ENCODE data around the gene PPP6C.

The PPP6C gene

DNA sequence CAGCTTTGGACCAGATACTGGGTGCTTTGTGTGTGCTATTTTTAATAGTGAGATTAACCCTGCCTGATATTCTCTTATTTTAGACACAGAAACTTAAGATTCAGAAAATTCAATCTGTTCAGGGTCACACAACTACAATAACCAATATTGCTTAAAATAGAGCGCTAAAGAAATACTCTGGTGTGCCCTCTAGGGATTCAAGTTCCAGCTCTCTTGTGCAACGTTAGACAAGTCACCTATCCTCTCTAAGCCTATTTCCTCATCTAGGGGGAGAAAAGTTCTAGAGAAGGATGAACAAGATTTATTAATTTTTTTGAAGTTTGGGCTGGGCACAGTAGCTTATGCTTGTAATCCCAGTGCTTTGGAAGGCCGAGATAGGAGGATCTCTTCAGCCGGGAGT lies 44.2 kb downstream of the PPP6C start:
- TF ChIP-seq ZBTB7A (IDR thresholded peaks at IDR 0.05; ENCODE audit: low read depth) = no peak

DNA sequence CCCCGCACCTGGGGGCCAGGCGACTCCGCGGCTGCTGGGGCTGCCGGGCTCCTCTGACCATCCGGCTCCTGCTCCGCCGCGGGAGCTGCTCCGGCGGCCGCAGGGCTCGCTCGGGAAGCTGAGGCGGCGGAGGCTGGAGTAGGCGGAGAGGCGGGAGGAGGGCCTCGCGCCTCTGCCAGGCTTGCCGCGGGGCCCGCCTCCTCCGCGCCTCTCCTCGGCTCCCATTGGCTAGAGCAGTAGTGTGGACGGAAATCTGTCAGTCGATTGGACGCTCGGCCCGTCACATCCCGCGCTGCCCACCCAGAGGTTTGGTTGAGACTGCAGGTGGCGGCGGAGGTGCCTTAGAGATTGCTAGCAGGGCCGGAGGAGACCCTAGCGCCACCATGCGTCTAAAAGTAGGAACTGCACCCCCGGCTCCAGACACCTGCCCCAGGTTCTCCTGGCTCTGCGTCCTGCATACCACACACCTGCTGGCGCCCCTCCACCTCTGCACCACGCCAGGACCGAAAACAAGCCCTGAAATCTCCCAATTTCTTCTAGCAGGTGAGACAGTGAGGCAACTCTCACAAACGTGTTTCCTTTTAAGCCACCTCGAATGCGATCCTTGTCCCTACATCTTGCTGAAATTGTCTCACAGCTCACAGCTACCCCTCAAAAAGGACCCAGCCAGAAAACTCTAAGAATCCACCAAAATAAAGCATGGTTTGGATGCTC lies 46.1 kb downstream of the PPP6C start, which contains the start of gene SCAI:
Gene SCAI, minus strand, starts transcription at position 152 of the 714 bp plus-strand sequence. Its CDS starts 91 bp downstream, at position 61.
- TF ChIP-seq, protein P1, sequence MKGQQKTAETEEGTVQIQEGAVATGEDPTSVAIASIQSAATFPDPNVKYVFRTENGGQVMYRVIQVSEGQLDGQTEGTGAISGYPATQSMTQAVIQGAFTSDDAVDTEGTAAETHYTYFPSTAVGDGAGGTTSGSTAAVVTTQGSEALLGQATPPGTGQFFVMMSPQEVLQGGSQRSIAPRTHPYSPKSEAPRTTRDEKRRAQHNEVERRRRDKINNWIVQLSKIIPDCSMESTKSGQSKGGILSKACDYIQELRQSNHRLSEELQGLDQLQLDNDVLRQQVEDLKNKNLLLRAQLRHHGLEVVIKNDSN (IDR thresholded peaks at IDR 0.05) = no peak
- no peak for TF ChIP-seq YY1 (IDR thresholded peaks at IDR 0.05; ENCODE audit: low read depth)
- peak; percentile 89 for TF ChIP-seq RAD21 (IDR thresholded peaks at IDR 0.05; ENCODE audit: low read depth)
- TF ChIP-seq TAF1 (IDR thresholded peaks at IDR 0.05; ENCODE audit: low read depth) = peak; percentile 68
- TF ChIP-seq EP300 (IDR thresholded peaks at IDR 0.05; ENCODE audit: borderline replicate concordance) = no peak
- 0 out of 2 replicates have a peak, but pooled peaks have one; percentile 2 for TF ChIP-seq ZBTB7A (IDR thresholded peaks at IDR 0.05; ENCODE audit: low read depth)
- TF ChIP-seq TCF12 (IDR thresholded peaks at IDR 0.05; ENCODE audit: low read depth) = peak; percentile 35; the same call in 1 of the 2 replicates
- TF ChIP-seq, protein P2, sequence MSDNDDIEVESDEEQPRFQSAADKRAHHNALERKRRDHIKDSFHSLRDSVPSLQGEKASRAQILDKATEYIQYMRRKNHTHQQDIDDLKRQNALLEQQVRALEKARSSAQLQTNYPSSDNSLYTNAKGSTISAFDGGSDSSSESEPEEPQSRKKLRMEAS (IDR thresholded peaks at IDR 0.05) = peak; percentile 82; the same call in 1 of the 2 replicates
- 0 out of 2 replicates have a peak, but pooled peaks have one; percentile 52 for TF ChIP-seq TEAD4 (IDR thresholded peaks at IDR 0.05)
- TF ChIP-seq FOXM1 (IDR thresholded peaks at IDR 0.05; ENCODE audit: borderline replicate concordance, low read depth) = no peak
- no peak for TF ChIP-seq NFIC (IDR thresholded peaks at IDR 0.05)
- TF ChIP-seq CEBPB (IDR thresholded peaks at IDR 0.05) = no peak
- TF ChIP-seq, protein P3, sequence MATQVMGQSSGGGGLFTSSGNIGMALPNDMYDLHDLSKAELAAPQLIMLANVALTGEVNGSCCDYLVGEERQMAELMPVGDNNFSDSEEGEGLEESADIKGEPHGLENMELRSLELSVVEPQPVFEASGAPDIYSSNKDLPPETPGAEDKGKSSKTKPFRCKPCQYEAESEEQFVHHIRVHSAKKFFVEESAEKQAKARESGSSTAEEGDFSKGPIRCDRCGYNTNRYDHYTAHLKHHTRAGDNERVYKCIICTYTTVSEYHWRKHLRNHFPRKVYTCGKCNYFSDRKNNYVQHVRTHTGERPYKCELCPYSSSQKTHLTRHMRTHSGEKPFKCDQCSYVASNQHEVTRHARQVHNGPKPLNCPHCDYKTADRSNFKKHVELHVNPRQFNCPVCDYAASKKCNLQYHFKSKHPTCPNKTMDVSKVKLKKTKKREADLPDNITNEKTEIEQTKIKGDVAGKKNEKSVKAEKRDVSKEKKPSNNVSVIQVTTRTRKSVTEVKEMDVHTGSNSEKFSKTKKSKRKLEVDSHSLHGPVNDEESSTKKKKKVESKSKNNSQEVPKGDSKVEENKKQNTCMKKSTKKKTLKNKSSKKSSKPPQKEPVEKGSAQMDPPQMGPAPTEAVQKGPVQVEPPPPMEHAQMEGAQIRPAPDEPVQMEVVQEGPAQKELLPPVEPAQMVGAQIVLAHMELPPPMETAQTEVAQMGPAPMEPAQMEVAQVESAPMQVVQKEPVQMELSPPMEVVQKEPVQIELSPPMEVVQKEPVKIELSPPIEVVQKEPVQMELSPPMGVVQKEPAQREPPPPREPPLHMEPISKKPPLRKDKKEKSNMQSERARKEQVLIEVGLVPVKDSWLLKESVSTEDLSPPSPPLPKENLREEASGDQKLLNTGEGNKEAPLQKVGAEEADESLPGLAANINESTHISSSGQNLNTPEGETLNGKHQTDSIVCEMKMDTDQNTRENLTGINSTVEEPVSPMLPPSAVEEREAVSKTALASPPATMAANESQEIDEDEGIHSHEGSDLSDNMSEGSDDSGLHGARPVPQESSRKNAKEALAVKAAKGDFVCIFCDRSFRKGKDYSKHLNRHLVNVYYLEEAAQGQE (IDR thresholded peaks at IDR 0.05; ENCODE audit: low read depth) = no peak
- TF ChIP-seq CREB1 (IDR thresholded peaks at IDR 0.05; ENCODE audit: low read depth) = no peak
- TF ChIP-seq EGR1 (IDR thresholded peaks at IDR 0.05) = no peak

DNA sequence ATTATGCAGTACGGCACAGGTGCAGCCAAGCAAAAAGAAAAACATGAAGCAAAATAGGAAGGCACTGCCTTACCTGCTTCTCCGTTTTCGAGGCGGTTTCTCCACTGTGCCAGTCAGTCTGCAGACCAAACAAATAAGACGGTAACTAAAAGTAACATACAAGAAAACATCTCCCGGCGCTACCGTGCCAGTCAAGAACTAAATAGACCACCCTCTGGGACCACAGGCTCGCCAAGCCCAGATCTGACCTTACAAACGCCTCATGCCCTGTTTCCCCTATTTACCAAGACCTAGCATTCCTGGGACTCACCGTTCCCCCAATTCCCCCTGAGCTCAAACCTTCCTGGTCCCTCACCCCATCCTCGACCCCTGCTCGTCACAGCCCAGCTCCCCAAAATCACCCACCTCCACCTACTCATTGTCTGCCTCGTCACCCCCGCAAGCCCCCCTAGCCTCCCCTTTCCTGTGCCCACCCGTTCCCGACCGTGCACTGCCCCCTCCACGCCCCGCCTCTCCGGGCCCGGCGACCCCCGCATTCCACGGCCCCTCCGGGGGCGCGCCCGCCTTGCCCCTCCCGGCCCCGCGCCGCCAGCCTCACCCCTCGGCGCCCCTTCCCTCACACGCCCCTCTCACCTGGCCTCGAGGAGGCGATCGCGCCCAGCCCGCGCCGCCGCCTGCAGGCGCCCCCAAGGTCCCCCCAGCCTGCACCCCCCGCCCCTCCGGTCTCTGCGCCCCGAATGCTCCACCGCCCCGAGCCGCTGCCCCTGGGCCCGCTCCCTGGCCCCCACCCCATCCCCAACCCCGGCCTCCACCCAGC lies 46.8 kb downstream of the PPP6C start:
- TF ChIP-seq CREB1 (IDR thresholded peaks at IDR 0.05; ENCODE audit: low read depth) (no peak), YY1 (IDR thresholded peaks at IDR 0.05; ENCODE audit: low read depth) (no peak), TAF1 (IDR thresholded peaks at IDR 0.05; ENCODE audit: low read depth) (no peak), TEAD4 (IDR thresholded peaks at IDR 0.05) (0 out of 2 replicates have a peak, but pooled peaks have one; percentile 7), EP300 (IDR thresholded peaks at IDR 0.05; ENCODE audit: borderline replicate concordance) (no peak), ZBTB7A (IDR thresholded peaks at IDR 0.05; ENCODE audit: low read depth) (peak; percentile 80; the same call in 1 of the 2 replicates)

DNA sequence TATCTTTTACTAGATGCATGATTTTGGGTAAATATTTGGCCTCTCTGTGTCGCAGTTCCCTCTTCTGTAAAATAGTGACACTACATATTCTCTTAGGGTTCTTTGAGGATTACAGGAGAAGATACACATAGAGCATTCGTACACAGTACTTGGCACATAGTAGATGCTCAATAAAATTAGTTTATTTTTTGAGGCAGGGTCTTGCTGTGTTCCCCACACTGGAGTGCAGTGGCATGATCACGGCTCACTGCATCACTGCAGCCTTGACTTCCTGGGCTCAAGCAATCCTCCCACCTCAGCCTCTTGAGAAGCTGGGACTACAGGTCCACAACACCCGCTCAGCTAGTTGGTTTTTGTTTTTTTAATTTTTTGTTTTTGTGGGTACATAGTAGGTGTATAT lies 47.9 kb downstream of the PPP6C start:
- no peak for TF ChIP-seq TEAD4 (IDR thresholded peaks at IDR 0.05)
- no peak for TF ChIP-seq ZBTB7A (IDR thresholded peaks at IDR 0.05; ENCODE audit: low read depth)
- TF ChIP-seq, protein P2 (IDR thresholded peaks at IDR 0.05) = no peak
- TF ChIP-seq CREB1 (IDR thresholded peaks at IDR 0.05; ENCODE audit: low read depth) = no peak
- TF ChIP-seq, protein P1 (IDR thresholded peaks at IDR 0.05) = no peak
- no peak for TF ChIP-seq EP300 (IDR thresholded peaks at IDR 0.05; ENCODE audit: borderline replicate concordance)
- TF ChIP-seq, protein P3 (IDR thresholded peaks at IDR 0.05; ENCODE audit: low read depth) = no peak
- no peak for TF ChIP-seq RAD21 (IDR thresholded peaks at IDR 0.05; ENCODE audit: low read depth)
- TF ChIP-seq CEBPB (IDR thresholded peaks at IDR 0.05) = no peak
- TF ChIP-seq TAF1 (IDR thresholded peaks at IDR 0.05; ENCODE audit: low read depth) = no peak
- no peak for TF ChIP-seq TCF12 (IDR thresholded peaks at IDR 0.05; ENCODE audit: low read depth)
- TF ChIP-seq EGR1 (IDR thresholded peaks at IDR 0.05) = no peak
- no peak for TF ChIP-seq NFIC (IDR thresholded peaks at IDR 0.05)
- TF ChIP-seq YY1 (IDR thresholded peaks at IDR 0.05; ENCODE audit: low read depth) = no peak
- TF ChIP-seq FOXM1 (IDR thresholded peaks at IDR 0.05; ENCODE audit: borderline replicate concordance, low read depth) = no peak

DNA sequence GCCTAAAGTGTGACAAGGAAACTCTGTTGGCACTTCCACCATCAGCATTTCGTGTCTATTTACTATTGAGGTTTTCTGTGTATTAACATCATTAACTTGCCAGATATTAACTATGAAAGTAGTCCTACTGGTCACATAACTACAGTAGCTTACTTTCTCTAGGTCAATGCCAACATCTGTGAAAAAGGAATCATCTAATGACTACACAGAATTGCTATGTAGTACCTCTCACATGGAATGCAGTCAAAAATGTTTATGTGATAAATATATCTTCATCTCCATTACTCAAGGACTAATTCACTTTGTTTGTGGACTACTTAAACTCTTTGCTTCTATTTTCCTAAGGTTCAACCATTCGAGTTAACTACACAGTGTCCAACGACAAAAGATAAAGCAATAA lies 48.4 kb downstream of the PPP6C start:
- TF ChIP-seq RAD21 (IDR thresholded peaks at IDR 0.05; ENCODE audit: low read depth) (no peak), ZBTB7A (IDR thresholded peaks at IDR 0.05; ENCODE audit: low read depth) (no peak), CEBPB (IDR thresholded peaks at IDR 0.05) (no peak), TCF12 (IDR thresholded peaks at IDR 0.05; ENCODE audit: low read depth) (no peak), EP300 (IDR thresholded peaks at IDR 0.05; ENCODE audit: borderline replicate concordance) (no peak), FOXM1 (IDR thresholded peaks at IDR 0.05; ENCODE audit: borderline replicate concordance, low read depth) (no peak), TAF1 (IDR thresholded peaks at IDR 0.05; ENCODE audit: low read depth) (no peak), NFIC (IDR thresholded peaks at IDR 0.05) (no peak), TEAD4 (IDR thresholded peaks at IDR 0.05) (no peak), CREB1 (IDR thresholded peaks at IDR 0.05; ENCODE audit: low read depth) (no peak), YY1 (IDR thresholded peaks at IDR 0.05; ENCODE audit: low read depth) (no peak), EGR1 (IDR thresholded peaks at IDR 0.05) (no peak)
- TF ChIP-seq, protein P1 (IDR thresholded peaks at IDR 0.05) = no peak
- TF ChIP-seq, protein P2 (IDR thresholded peaks at IDR 0.05) = no peak
- TF ChIP-seq, protein P3 (IDR thresholded peaks at IDR 0.05; ENCODE audit: low read depth) = no peak

Data from Ishikawa (cell line).